ENCODE measurements around the gene GCNT2.

GCNT2 gene

DNA sequence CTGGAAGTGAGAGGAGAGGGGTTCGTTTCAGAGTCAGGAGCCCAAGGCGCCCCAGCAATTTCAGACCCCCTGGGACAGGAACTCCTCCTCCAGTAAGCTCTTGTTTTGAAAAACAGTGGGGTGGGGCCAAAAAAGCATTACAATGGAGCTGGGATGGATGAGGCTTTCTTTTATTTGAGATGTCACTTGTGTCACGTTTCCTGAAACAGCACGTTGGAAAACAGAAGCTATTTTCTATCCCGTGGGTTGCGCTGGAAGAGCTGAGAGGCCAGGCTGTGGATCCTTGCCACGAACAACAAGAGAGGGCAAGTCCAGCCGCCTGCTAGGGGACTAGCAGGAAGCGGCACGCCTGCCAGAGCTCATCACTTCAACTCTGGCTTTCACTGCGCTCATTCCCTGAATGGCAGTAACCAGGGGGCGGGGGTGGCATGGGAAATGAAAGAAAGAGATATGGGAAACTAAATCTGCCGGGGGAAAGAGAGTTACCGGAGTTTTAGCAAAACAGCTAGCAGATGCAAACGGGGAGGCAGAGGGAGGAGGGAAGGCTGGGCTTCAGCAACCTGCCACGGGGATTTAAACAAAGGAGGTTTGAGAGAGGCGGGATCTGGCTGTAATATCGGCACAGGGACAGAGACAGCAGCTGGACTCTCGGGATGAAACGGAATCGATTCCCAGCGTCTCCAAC lies 34.6 kb downstream of the GCNT2 start:
- H3K36me3 Mint-ChIP-seq (ENCODE audit: low read depth) = no peaks in the 10 kb centered on the region
- H3K27me3 Mint-ChIP-seq (ENCODE audit: low read depth) = peaks cover 17% of the 10 kb centered on the region
- TF ChIP-seq, protein P1, sequence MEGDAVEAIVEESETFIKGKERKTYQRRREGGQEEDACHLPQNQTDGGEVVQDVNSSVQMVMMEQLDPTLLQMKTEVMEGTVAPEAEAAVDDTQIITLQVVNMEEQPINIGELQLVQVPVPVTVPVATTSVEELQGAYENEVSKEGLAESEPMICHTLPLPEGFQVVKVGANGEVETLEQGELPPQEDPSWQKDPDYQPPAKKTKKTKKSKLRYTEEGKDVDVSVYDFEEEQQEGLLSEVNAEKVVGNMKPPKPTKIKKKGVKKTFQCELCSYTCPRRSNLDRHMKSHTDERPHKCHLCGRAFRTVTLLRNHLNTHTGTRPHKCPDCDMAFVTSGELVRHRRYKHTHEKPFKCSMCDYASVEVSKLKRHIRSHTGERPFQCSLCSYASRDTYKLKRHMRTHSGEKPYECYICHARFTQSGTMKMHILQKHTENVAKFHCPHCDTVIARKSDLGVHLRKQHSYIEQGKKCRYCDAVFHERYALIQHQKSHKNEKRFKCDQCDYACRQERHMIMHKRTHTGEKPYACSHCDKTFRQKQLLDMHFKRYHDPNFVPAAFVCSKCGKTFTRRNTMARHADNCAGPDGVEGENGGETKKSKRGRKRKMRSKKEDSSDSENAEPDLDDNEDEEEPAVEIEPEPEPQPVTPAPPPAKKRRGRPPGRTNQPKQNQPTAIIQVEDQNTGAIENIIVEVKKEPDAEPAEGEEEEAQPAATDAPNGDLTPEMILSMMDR (IDR thresholded peaks at IDR 0.05; ENCODE audit: unreplicated experiment in 3 of 3) = no peak
- H3K4me3 Mint-ChIP-seq = peak overlapping the region; percentile 86 to 87 (median 87)
- H3K9me3 Mint-ChIP-seq = no peaks in the 10 kb centered on the region
- peak overlapping the region; percentile 73 to 95 (median 83) for H3K27ac Mint-ChIP-seq
- peaks cover 53% of the 10 kb centered on the region for H3K4me1 Mint-ChIP-seq

DNA sequence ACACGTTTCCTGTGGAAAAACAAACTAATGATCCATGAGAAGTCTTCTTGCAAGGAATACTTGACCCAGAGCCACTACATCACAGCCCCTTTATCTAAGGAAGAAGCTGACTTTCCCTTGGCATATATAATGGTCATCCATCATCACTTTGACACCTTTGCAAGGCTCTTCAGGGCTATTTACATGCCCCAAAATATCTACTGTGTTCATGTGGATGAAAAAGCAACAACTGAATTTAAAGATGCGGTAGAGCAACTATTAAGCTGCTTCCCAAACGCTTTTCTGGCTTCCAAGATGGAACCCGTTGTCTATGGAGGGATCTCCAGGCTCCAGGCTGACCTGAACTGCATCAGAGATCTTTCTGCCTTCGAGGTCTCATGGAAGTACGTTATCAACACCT lies 35.4 kb downstream of the GCNT2 start:
- Mint-ChIP-seq H3K27me3 (ENCODE audit: low read depth) (peaks cover 17% of the 10 kb centered on the region), H3K36me3 (ENCODE audit: low read depth) (no peaks in the 10 kb centered on the region), H3K4me3 (peak overlapping the region; percentile 86 to 87 (median 87)), H3K9me3 (no peaks in the 10 kb centered on the region), H3K4me1 (peaks cover 57% of the 10 kb centered on the region), H3K27ac (peak overlapping the region; percentile 73 to 95 (median 83))
- TF ChIP-seq, protein P1 (IDR thresholded peaks at IDR 0.05; ENCODE audit: unreplicated experiment in 3 of 3) = no peak

DNA sequence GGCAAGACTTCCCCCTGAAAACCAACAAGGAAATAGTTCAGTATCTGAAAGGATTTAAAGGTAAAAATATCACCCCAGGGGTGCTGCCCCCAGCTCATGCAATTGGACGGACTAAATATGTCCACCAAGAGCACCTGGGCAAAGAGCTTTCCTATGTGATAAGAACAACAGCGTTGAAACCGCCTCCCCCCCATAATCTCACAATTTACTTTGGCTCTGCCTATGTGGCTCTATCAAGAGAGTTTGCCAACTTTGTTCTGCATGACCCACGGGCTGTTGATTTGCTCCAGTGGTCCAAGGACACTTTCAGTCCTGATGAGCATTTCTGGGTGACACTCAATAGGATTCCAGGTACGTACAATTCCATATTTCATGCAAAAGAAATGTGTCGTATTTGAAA lies 35.8 kb downstream of the GCNT2 start:
- Mint-ChIP-seq H3K4me3 (peak overlapping the region; percentile 86 to 87 (median 87)), H3K27ac (peak overlapping the region in 1 of 3 experiments; percentile 73), H3K4me1 (peaks cover 60% of the 10 kb centered on the region), H3K9me3 (no peaks in the 10 kb centered on the region), H3K27me3 (ENCODE audit: low read depth) (peaks cover 17% of the 10 kb centered on the region), H3K36me3 (ENCODE audit: low read depth) (no peaks in the 10 kb centered on the region)
- TF ChIP-seq, protein P1 (IDR thresholded peaks at IDR 0.05; ENCODE audit: unreplicated experiment in 3 of 3) = no peak

DNA sequence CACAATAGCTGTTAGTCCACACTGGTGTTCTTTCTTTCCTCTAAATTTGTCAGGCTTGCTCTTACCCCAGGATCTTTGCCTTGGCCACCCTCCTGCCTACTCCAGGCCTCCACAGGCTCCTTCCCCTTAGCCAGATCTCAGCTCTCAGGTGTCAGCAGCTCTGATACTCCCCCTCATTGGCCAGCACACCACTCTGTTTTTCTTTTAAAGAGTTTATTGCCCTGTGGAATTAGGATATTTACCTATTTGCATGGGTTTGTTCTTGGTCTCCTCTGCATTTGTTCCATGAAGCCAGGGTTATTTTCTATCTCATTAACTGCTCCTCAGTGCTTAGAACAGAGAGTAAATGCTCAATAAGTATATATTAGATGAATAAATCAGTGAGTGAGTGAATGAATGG lies 36.8 kb downstream of the GCNT2 start:
- peaks cover 60% of the 10 kb centered on the region for H3K4me1 Mint-ChIP-seq
- peak overlapping the region; percentile 2 to 91 (median 82) for H3K27ac Mint-ChIP-seq
- no peaks in the 10 kb centered on the region for H3K9me3 Mint-ChIP-seq
- peaks cover 17% of the 10 kb centered on the region for H3K27me3 Mint-ChIP-seq (ENCODE audit: low read depth)
- peak overlapping the region; percentile 61 to 87 (median 68) for H3K4me3 Mint-ChIP-seq
- TF ChIP-seq, protein P1 (IDR thresholded peaks at IDR 0.05; ENCODE audit: unreplicated experiment in 3 of 3) = no peak
- H3K36me3 Mint-ChIP-seq (ENCODE audit: low read depth) = no peaks in the 10 kb centered on the region

DNA sequence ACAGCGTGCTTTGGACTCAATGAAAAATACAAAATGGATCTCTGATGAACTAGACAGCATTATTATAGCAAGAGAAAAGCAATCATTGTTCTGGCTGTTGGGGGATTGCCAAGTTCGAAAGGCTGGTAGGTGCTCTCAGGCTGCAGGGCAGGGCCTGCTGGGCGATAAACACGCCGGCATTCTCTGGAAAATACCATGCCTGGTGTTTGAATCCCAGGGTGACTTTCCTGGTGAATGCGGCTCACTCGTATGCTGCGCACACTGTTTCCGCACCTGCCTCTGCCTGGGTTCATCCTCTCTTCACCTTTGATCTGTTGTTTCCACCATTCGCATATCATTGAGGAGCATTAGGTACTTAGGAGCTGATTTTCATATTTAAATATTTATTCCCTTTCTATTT lies 37.4 kb downstream of the GCNT2 start:
- no peaks in the 10 kb centered on the region for H3K9me3 Mint-ChIP-seq

More for the DNA sequence above, 37.4 kb downstream of the GCNT2 start:
- TF ChIP-seq, protein P1 (IDR thresholded peaks at IDR 0.05; ENCODE audit: unreplicated experiment in 3 of 3) = no peak
- H3K27ac Mint-ChIP-seq = peak overlapping the region; percentile 3 to 91 (median 16)
- no peaks in the 10 kb centered on the region for H3K36me3 Mint-ChIP-seq (ENCODE audit: low read depth)
- H3K4me3 Mint-ChIP-seq = peak overlapping the region; percentile 6 to 68 (median 52)
- H3K27me3 Mint-ChIP-seq (ENCODE audit: low read depth) = peaks cover 17% of the 10 kb centered on the region
- peaks cover 60% of the 10 kb centered on the region for H3K4me1 Mint-ChIP-seq
